Measurements from ENCODE around the gene COL12A1.

DNA sequence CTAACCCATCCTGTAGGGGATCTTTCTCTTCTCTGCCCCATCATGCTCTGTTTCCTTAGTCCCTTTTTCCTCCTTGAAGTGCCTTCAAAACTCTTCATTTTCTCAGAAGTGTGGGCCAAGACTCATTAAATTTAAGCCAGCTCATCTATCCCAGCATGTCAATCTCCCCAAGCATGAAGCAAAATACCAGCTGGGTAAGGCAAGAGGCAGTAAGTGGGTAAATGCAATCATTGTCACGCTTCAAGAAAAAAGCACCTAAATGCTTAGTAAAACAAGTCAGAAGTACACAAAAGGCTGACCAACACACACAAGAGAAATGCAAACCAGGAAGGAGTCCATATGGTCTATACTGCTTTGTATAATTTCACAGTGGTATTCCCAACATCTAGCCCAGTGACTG, 61.5 kb downstream of the COL12A1 start:
- TF ChIP-seq CTCF (IDR thresholded peaks at IDR 0.05; ENCODE audit: poor library complexity, severe bottlenecking) (no peak), EP300 (conservative IDR thresholded peaks at IDR 0.05; ENCODE audit: poor library complexity, severe bottlenecking) (no peak), POLR2AphosphoS5 (IDR thresholded peaks at IDR 0.05) (no peak), EZH2 (IDR thresholded peaks at IDR 0.05; ENCODE audit: borderline replicate concordance, insufficient read depth, low read length, poor library complexity, severe bottlenecking) (no peak), RAD21 (conservative IDR thresholded peaks at IDR 0.05) (no peak), MXI1 (conservative IDR thresholded peaks at IDR 0.05; ENCODE audit: poor library complexity, severe bottlenecking) (no peak)
- TF ChIP-seq, protein P1, sequence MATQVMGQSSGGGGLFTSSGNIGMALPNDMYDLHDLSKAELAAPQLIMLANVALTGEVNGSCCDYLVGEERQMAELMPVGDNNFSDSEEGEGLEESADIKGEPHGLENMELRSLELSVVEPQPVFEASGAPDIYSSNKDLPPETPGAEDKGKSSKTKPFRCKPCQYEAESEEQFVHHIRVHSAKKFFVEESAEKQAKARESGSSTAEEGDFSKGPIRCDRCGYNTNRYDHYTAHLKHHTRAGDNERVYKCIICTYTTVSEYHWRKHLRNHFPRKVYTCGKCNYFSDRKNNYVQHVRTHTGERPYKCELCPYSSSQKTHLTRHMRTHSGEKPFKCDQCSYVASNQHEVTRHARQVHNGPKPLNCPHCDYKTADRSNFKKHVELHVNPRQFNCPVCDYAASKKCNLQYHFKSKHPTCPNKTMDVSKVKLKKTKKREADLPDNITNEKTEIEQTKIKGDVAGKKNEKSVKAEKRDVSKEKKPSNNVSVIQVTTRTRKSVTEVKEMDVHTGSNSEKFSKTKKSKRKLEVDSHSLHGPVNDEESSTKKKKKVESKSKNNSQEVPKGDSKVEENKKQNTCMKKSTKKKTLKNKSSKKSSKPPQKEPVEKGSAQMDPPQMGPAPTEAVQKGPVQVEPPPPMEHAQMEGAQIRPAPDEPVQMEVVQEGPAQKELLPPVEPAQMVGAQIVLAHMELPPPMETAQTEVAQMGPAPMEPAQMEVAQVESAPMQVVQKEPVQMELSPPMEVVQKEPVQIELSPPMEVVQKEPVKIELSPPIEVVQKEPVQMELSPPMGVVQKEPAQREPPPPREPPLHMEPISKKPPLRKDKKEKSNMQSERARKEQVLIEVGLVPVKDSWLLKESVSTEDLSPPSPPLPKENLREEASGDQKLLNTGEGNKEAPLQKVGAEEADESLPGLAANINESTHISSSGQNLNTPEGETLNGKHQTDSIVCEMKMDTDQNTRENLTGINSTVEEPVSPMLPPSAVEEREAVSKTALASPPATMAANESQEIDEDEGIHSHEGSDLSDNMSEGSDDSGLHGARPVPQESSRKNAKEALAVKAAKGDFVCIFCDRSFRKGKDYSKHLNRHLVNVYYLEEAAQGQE (IDR thresholded peaks at IDR 0.05; ENCODE audit: borderline replicate concordance), result no peak
